Nephron progenitor cell (in vitro differentiated cells): Measurements from ENCODE around the gene DRAM1.

Source experiments
- DNase-seq: peaks from one replicate; pipeline ENCODE4 v3.0.0; 2021
- H3K27ac Mint-ChIP-seq: 2 replicates; pipeline ENCODE4 v1.8.0; 2021; ENCODE audit warnings: mild to moderate bottlenecking, moderate library complexity, mixed read lengths
- H3K27me3 Mint-ChIP-seq: 2 replicates; pipeline ENCODE4 v1.8.0; 2021; ENCODE audit warnings: mild to moderate bottlenecking, low read depth, mixed read lengths; ENCODE audit not compliant: poor library complexity
- H3K36me3 Mint-ChIP-seq: 2 replicates; pipeline ENCODE4 v1.8.0; 2021; ENCODE audit warnings: low read depth, mixed read lengths
- H3K4me1 Mint-ChIP-seq: 2 replicates; pipeline ENCODE4 v1.8.0; 2021; ENCODE audit warnings: mixed read lengths
- H3K4me3 Mint-ChIP-seq: 2 replicates; pipeline ENCODE4 v1.8.0; 2021; ENCODE audit warnings: mild to moderate bottlenecking, moderate library complexity, mixed read lengths
- H3K9me3 Mint-ChIP-seq: 2 replicates; pipeline ENCODE4 v1.8.0; 2021; ENCODE audit warnings: mild to moderate bottlenecking, moderate library complexity, mixed read lengths
- CTCF ChIP-seq: fragments of 200-600 bp; sonication (generic); IDR thresholded peaks from 2 replicates; pipeline ENCODE4 v1.5.0; 2021; ENCODE audit warnings: antibody characterized with exemption

Gene DRAM1

GRCh38 chr12:101939306-101939705 lies 61.9 kb downstream of the DRAM1 start:
- H3K27ac Mint-ChIP-seq, result no peak overlapping the region
- no peak overlapping the region for H3K4me3 Mint-ChIP-seq
- no peak for TF ChIP-seq CTCF
- no peaks in the 10 kb centered on the region for H3K36me3 Mint-ChIP-seq
- no peak for DNase-seq
- H3K27me3 Mint-ChIP-seq, result peaks cover 4% of the 10 kb centered on the region
- no peaks in the 10 kb centered on the region for H3K9me3 Mint-ChIP-seq
- H3K4me1 Mint-ChIP-seq, result peaks cover 37% of the 10 kb centered on the region

- Mint-ChIP-seq H3K27ac (no peak overlapping the region), H3K36me3 (no peaks in the 10 kb centered on the region), H3K9me3 (no peaks in the 10 kb centered on the region), H3K4me1 (peaks cover 40% of the 10 kb centered on the region), H3K4me3 (no peak overlapping the region), H3K27me3 (peaks cover 4% of the 10 kb centered on the region)
- peak; percentile 83 for TF ChIP-seq CTCF
- peak; percentile 60 for DNase-seq
Observed at GRCh38 chr12:101939856-101940265, 62.5 kb downstream of the DRAM1 start.

GRCh38 chr12:101940400-101940950 lies 63.1 kb downstream of the DRAM1 start:
- no peak for DNase-seq
- peaks cover 46% of the 10 kb centered on the region for H3K4me1 Mint-ChIP-seq
- no peaks in the 10 kb centered on the region for H3K36me3 Mint-ChIP-seq
- H3K27me3 Mint-ChIP-seq, result peaks cover 4% of the 10 kb centered on the region
- no peaks in the 10 kb centered on the region for H3K9me3 Mint-ChIP-seq
- no peak for TF ChIP-seq CTCF
- H3K27ac Mint-ChIP-seq, result peak overlapping the region; percentile 28
- H3K4me3 Mint-ChIP-seq, result no peak overlapping the region

- H3K4me1 Mint-ChIP-seq, result peaks cover 46% of the 10 kb centered on the region
- no peak for DNase-seq
- TF ChIP-seq CTCF, result no peak
- H3K27ac Mint-ChIP-seq, result no peak overlapping the region
- H3K9me3 Mint-ChIP-seq, result no peaks in the 10 kb centered on the region
- no peaks in the 10 kb centered on the region for H3K36me3 Mint-ChIP-seq
- H3K27me3 Mint-ChIP-seq, result peaks cover 6% of the 10 kb centered on the region
- no peak overlapping the region for H3K4me3 Mint-ChIP-seq
Observed at GRCh38 chr12:101941306-101942249, 64.2 kb downstream of the DRAM1 start.

- H3K27me3 Mint-ChIP-seq, result peaks cover 10% of the 10 kb centered on the region
Observed at GRCh38 chr12:101942250-101942605, 64.8 kb downstream of the DRAM1 start.

More at GRCh38 chr12:101942250-101942605, 64.8 kb downstream of the DRAM1 start:
- Mint-ChIP-seq H3K4me1 (peaks cover 44% of the 10 kb centered on the region), H3K27ac (no peak overlapping the region), H3K36me3 (no peaks in the 10 kb centered on the region), H3K4me3 (no peak overlapping the region), H3K9me3 (no peaks in the 10 kb centered on the region)
- TF ChIP-seq CTCF, result no peak
- DNase-seq, result no peak
